Measurements from ENCODE around the gene GYG2.
"Not testable (repeated sequence)": the region's sequence is repeated elsewhere in the genome, so short reads cannot be mapped to it uniquely, and the experiment has no call there.

Gene GYG2

GRCh38 chrX:2924151-2924550, 95.4 kb downstream of the GYG2 start:
- no peak overlapping the region for H3K4me3 ChIP-seq (ENCODE audit: low read length)
- no peak for TF ChIP-seq CTCF (conservative IDR thresholded peaks at IDR 0.05; ENCODE audit: low read depth, low read length)
- no peak for DNase-seq (ENCODE audit: low read depth)

GRCh38 chrX:2926255-2926654, 97.5 kb downstream of the GYG2 start:
- not testable (repeated sequence) for H3K4me3 ChIP-seq (ENCODE audit: low read length); DNase-seq (ENCODE audit: low read depth)

GRCh38 chrX:2926664-2927275, 98.0 kb downstream of the GYG2 start:
- no peak for TF ChIP-seq CTCF (conservative IDR thresholded peaks at IDR 0.05; ENCODE audit: low read depth, low read length)
- DNase-seq (ENCODE audit: low read depth) = no peak
- no peak overlapping the region for H3K4me3 ChIP-seq (ENCODE audit: low read length)

DNA sequence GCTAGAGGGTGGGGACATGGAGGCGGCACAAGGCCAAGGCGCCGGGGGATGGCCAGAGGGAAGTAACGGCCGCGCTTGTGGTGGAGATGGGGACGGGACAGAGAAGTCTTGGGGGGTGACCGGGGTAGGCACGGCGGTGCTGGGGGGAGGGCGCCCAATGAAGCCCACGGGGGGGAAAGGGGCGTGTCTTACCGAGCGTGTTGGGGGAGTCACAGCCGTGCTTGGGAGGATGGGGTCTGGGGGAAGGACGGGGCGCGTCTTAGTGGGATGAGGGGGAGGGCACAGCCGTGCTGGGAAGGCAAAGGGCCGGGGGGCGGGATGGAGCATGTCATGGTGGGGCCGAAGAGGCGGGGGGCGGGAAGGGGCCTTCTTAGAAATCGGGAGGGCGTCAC, 99.5 kb downstream of the GYG2 start:
- peak overlapping the region; percentile 75 for H3K4me3 ChIP-seq (ENCODE audit: low read length)
- no peak for DNase-seq (ENCODE audit: low read depth)
- no peak for TF ChIP-seq CTCF (conservative IDR thresholded peaks at IDR 0.05; ENCODE audit: low read depth, low read length)

- peak within 1 kb of the TSS; percentile 75 for H3K4me3 ChIP-seq (ENCODE audit: low read length)
- TF ChIP-seq CTCF (conservative IDR thresholded peaks at IDR 0.05; ENCODE audit: low read depth, low read length) = no peak
- DNase-seq (ENCODE audit: low read depth) = peak; percentile 84
Measured at GRCh38 chrX:2928583-2929434, 100.1 kb downstream of the GYG2 start, which contains the start of gene ARSD. Gene ARSD, minus strand, starts transcription at chrX:2929339. Its CDS starts 64 bp downstream, at chrX:2929275.

- no peak overlapping the region for H3K4me3 ChIP-seq (ENCODE audit: low read length)
- no peak for TF ChIP-seq CTCF (conservative IDR thresholded peaks at IDR 0.05; ENCODE audit: low read depth, low read length)
Measured at GRCh38 chrX:2931155-2931554, 102.4 kb downstream of the GYG2 start.

DNA sequence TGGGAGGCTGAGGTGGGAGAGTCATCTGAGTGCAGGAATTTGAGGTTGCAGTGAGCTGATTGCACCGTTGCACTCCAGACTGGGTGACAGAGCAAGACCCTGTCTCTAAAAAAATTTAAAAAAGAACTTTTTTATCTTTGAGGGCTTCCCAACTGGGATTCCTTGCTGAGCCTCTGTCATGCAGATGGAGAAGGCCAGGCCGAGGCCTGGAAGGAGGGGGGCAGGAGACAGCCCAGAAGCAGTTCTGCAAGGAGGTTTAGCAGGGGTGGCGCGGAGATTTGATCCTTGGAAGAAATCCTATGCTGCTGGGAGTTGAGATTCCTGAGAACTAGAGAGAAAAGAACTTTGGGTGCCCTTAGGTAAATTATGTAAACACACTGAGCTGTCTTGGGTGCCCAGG, 102.9 kb downstream of the GYG2 start:
- TF ChIP-seq CTCF (conservative IDR thresholded peaks at IDR 0.05; ENCODE audit: low read depth, low read length) = no peak
- H3K4me3 ChIP-seq (ENCODE audit: low read length) = no peak overlapping the region

More at GRCh38 chrX:2931155-2931554, 102.4 kb downstream of the GYG2 start:
- DNase-seq (ENCODE audit: low read depth) = no peak

More for the DNA sequence above, 102.9 kb downstream of the GYG2 start:
- DNase-seq (ENCODE audit: low read depth) = no peak

All from retinal pigment epithelial cell (primary cell).